K562 (cell line): ENCODE measurements around the gene POLN. TPM values are rescaled to one million over a fixed set of nuclear protein-coding genes. Genes with fewer than 3 reads are reported as not detected.
A peak's percentile ranks its signal among the peaks of the same experiment; 100 is the strongest.

ENCODE experiments used
- ATAC-seq: fragments of 200-7000 bp; cut with Tn5 transposase; 3 replicates; pipeline ENCODE4 v1.9.1; 2020; ENCODE audit warnings: moderate library complexity
- BruUV-seq: library from RNA; stranded (reverse); fragments of 400-500 nt; replicated peaks from 2 replicates; lab custom pipeline; 2021; lab: Mats Ljungman, UMichigan
- CTCF ChIA-PET: fragments of 300-600 bp; formaldehyde crosslinking; extraction: SDS; loops from one replicate; lab custom pipeline; 2021; ENCODE audit warnings: low intra/inter-chr PET ratio; lab: Yijun Ruan, JAX
- POLR2A ChIA-PET: fragments of 300-600, 350-650 bp; sonication (Branson Sonifier 250); formaldehyde crosslinking; extraction: SDS; loops from one replicate; lab custom pipeline; 2021; ENCODE audit warnings: antibody characterized with exemption, inconsistent platforms; lab: Yijun Ruan, JAX
- DNase-seq, 4 experiments: peaks; one replicate each; pipeline versions ENCODE4 v3.0.0 to v3.0.0-alpha.2; 2011 to 2018; ENCODE audit warnings: low spot score in 3 of 4, mixed read lengths in 3 of 4; ENCODE audit errors: extremely low read depth in 1 of 4
- FAIRE-seq: peaks from 2 replicates; lab custom pipeline; 2011; peaks lifted over from hg19 to GRCh38; lab: Jason Lieb, UNC
- H2AFZ ChIP-seq: 2 replicates; pipeline ENCODE4 v1.6.0; 2011; ENCODE audit warnings: low read depth, low read length, control low read depth, inconsistent platforms
- H3K27ac ChIP-seq: fragments of 200-600 bp; 3 replicates; pipeline ENCODE4 v1.8.0; 2011; ENCODE audit warnings: low read depth, mild to moderate bottlenecking, control low read depth, inconsistent platforms, low read length, moderate library complexity, mixed read lengths; ENCODE audit errors: extremely low read depth
- H3K27me3 ChIP-seq, 2 experiments: fragments of 300-600 bp in 1 of 2; 2 replicates in 1 of 2; 3 replicates in 1 of 2; pipeline versions ENCODE4 v1.6.0 to v1.8.0; 2011; ENCODE audit warnings: inconsistent platforms in 2 of 2, low read length in 2 of 2, mild to moderate bottlenecking in 1 of 2, mixed read lengths in 1 of 2, moderate library complexity in 1 of 2; ENCODE audit not compliant: control insufficient read depth in 2 of 2, insufficient read depth in 2 of 2
- H3K36me3 ChIP-seq: fragments of 300-600 bp; 3 replicates; pipeline ENCODE4 v1.8.0; 2011; ENCODE audit warnings: mild to moderate bottlenecking, low read length, inconsistent platforms; ENCODE audit not compliant: control insufficient read depth, insufficient read depth
- H3K4me1 ChIP-seq, 2 experiments: fragments of 200-600 bp in 1 of 2; replicated peaks in 1 of 2; 2 replicates in 1 of 2; 3 replicates in 1 of 2; pipeline versions ENCODE4 v1.5.1 to v1.8.0; 2011; ENCODE audit warnings: inconsistent platforms in 2 of 2, low read length in 2 of 2, mild to moderate bottlenecking in 1 of 2, mixed read lengths in 1 of 2, moderate library complexity in 1 of 2; ENCODE audit not compliant: control insufficient read depth in 2 of 2, insufficient read depth in 2 of 2
- H3K4me2 ChIP-seq: 2 replicates; pipeline ENCODE4 v1.6.1; 2011; ENCODE audit warnings: low read length, control low read depth, inconsistent platforms, mixed read lengths; ENCODE audit not compliant: insufficient read depth
- H3K4me3 ChIP-seq: fragments of 200-600 bp; sonication (generic), shearing (Covaris generic); 2 replicates; pipeline ENCODE4 v1.5.1; 2016; ENCODE audit warnings: control low read depth, inconsistent platforms
- H3K79me2 ChIP-seq: fragments of 200-600 bp; 3 replicates; pipeline ENCODE4 v1.8.0; 2011; ENCODE audit warnings: low read length, inconsistent platforms; ENCODE audit not compliant: control insufficient read depth, insufficient read depth
- H3K9ac ChIP-seq, 2 experiments: 2 replicates each; pipeline versions ENCODE4 v1.6.0 to v1.6.1; 2011; ENCODE audit warnings: low read depth in 2 of 2, low read length in 2 of 2, control low read depth in 1 of 2, inconsistent platforms in 1 of 2, mild to moderate bottlenecking in 1 of 2, mixed read lengths in 1 of 2; ENCODE audit not compliant: insufficient read depth in 1 of 2
- H3K9me1 ChIP-seq: one replicate; pipeline ENCODE4 v1.6.0; 2011; ENCODE audit warnings: inconsistent platforms, mild to moderate bottlenecking, low read length, moderate library complexity; ENCODE audit not compliant: control insufficient read depth, insufficient read depth
- H3K9me3 ChIP-seq: replicated peaks from 2 replicates; pipeline ENCODE4 v1.5.1; 2011; ENCODE audit warnings: low read depth, low read length, inconsistent platforms; ENCODE audit not compliant: control insufficient read depth, insufficient read depth
- H4K20me1 ChIP-seq: replicated peaks from 2 replicates; pipeline ENCODE4 v1.6.1; 2011; ENCODE audit warnings: low read length, inconsistent platforms, mixed read lengths; ENCODE audit not compliant: control insufficient read depth, insufficient read depth
- CEBPB ChIP-seq: fragments of 450-650 bp; IDR thresholded peaks from 2 replicates; pipeline ENCODE4 v1.6.1; 2016; ENCODE audit warnings: missing genetic modification characterization, missing compliant biosample characterization
- ESRRA ChIP-seq: fragments of 450-650 bp; IDR thresholded peaks from 2 replicates; pipeline ENCODE4 v1.6.1; 2014; ENCODE audit warnings: low read depth, mild to moderate bottlenecking, moderate library complexity, borderline replicate concordance
- RNF2 ChIP-seq: sonication (generic); IDR thresholded peaks from 2 replicates; pipeline ENCODE4 v1.6.1; 2016
- RUNX1 ChIP-seq: sonication (generic); IDR thresholded peaks from 2 replicates; pipeline ENCODE4 v1.6.1; 2016; ENCODE audit warnings: antibody characterized with exemption, low read depth
- SLC30A9 ChIP-seq: fragments of 250-450 bp; sonication (Bioruptor Pico); IDR thresholded peaks from 2 replicates; pipeline ENCODE4 v1.8.0; 2022; ENCODE audit warnings: mild to moderate bottlenecking, moderate library complexity
- WGBS: fragments of 100-300 bp; shearing (Covaris generic); methylation state at CpG from one replicate; pipeline ENCODE4 v1.1.6; 2016; ENCODE audit warnings: low coverage, mixed read lengths; ENCODE audit not compliant: insufficient coverage; ENCODE audit errors: missing lambda C conversion rate; 5-methylcytosine and 5-hydroxymethylcytosine counted together
- in situ Hi-C: fragments of 300-500 bp; cut with MboI; formaldehyde crosslinking; loops from 4 replicates; pipeline ENCODE4 v1.15.0; 2018; ENCODE audit warnings: inconsistent platforms, mixed read lengths
- intact Hi-C: fragments of 100-400 bp; cut with micrococcal nuclease; formaldehyde crosslinking; loops from 2 replicates; pipeline ENCODE4 v1.14.2; 2022
- polyA plus RNA-seq, 8 experiments: library from polyadenylated mRNA; depleted of rRNA in 4 of 8; stranded (reverse) in 5 of 8; unstranded in 3 of 8; fragments of >200 nt; fragmentation: Nextera tagmentation in 2 of 8; fragmentation: Illumina TruSeq in 1 of 8; extraction: Ambion mirVana in 2 of 8; extraction: Trizol in 1 of 8; gene quantifications; 2 replicates each; pipeline versions ENCODE4 v1.2.1 to v1.2.3, GENCODE V29; 2011 to 2014; ENCODE audit warnings: inconsistent platforms in 1 of 8, missing spikeins in 1 of 8
- total RNA-seq, 7 experiments: library from RNA; depleted of rRNA in 6 of 7; stranded (reverse); fragments of >200 nt in 6 of 7; fragmentation: Illumina TruSeq in 2 of 7; extraction: Trizol in 2 of 7; gene quantifications; 2 replicates each; pipeline versions ENCODE4 v1.2.1 to v1.2.3, GENCODE V29; 2011 to 2021; ENCODE audit warnings: low replicate concordance in 1 of 7
- TF ChIP-seq, protein P1 (sequence below), 2 experiments: fragments of 450-650 bp; formaldehyde crosslinking in 1 of 2; IDR thresholded peaks; 2 replicates each; pipeline versions ENCODE4 v1.4.0 to v1.6.1; 2014 to 2020; ENCODE audit warnings: mild to moderate bottlenecking in 2 of 2, borderline replicate concordance in 1 of 2, low read depth in 1 of 2

POLN gene
- total and polyA plus RNA-seq, 9 of the 15 experiments (the other 6 are each of a cell fraction or from before 2014, with no cell fraction given): 0.08 to 0.91 (median 0.32) TPM

DNA sequence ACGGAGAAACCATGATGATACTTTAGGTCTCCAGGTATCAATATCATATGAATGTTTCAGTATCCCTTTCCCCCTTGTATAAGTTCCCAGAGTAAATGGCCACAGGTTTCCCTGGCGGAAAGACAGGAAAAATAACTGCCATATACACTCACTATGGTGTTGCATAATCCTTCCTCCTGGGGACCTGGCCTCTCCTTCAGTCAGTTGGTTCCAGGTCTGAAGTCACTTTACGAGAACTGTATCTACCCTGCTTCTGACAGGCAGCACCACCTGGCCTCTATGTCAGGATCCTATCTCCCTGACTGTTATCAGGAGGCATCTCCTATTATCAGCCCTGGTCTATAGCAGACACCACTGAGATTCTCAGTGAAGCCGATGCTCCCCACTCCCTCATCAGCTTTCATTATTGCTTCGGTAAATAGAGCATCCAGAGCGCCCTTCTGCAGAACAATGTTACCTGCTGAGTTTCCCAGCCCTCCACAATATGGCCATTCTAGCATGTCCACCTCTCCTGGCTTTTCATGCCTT is 22.6 kb downstream of the POLN start:
- ChIA-PET CTCF (interaction anchor here (0.5 to 2.8 kb wide), 4 partner anchors 199 to 249 kb away, joined by 3 to 25 read pairs (median 11); partner anchors contain the start of gene RNF4), POLR2A (interaction anchor here (0.8 to 1.5 kb wide), 2 partner anchors 23 to 250 kb away, joined by 3 to 5 read pairs; partner anchors contain the start of genes HAUS3, POLN and RNF4)
- 67% methylated on average over 6 of the region's 6 CpGs for WGBS
- in situ Hi-C loops: no loop called here
- ATAC-seq (no peak), DNase-seq (no peak), FAIRE-seq (no peak)
- TF ChIP-seq CEBPB (tag) (peak; percentile 53), RUNX1 (no peak)
- H3K36me3 ChIP-seq: peaks cover 10% of the 10 kb centered on the region; the same call in 1 of the 3 replicates
- BruUV-seq: no TSS peak
- intact Hi-C loops: no loop called here
- no peak overlapping the region for H3K4me2 ChIP-seq
- H3K4me3 ChIP-seq: no peak overlapping the region
- peaks cover 0 to 9% of the 10 kb centered on the region in 2 experiments; a peak in 3 of 5 replicates for H3K27me3 ChIP-seq
- H3K79me2 ChIP-seq: no peaks in the 10 kb centered on the region
- peaks cover 7% of the 10 kb centered on the region; the same call in 1 of the 2 replicates for H4K20me1 ChIP-seq
- no peak overlapping the region for H3K9ac ChIP-seq
- H3K9me1 ChIP-seq: no peaks in the 10 kb centered on the region
- no peaks in the 10 kb centered on the region for H3K9me3 ChIP-seq
- H2AFZ ChIP-seq: no peak overlapping the region
- H3K4me1 ChIP-seq: no peaks in the 10 kb centered on the region; a peak in 1 of 5 replicates
- no peak overlapping the region for H3K27ac ChIP-seq

DNA sequence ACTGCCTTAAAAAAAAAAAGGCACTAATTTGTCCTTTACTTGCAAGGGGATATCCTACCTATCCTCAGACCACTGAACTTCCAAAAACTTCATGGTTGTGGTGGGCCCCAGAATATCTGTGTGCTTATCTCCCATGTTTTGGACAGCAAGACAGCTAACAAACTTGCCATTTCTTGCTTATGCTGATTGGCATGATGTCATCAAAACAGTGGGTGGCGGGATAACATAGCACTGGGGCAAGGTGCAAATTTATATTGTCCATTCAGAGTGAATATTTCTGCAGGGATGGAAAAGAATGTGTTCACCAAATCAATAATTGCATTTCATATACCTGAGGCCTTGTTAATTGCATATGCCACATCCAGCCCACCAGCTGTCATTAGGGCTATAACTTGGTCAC is 23.5 kb downstream of the POLN start:
- DNase-seq (no peak), ATAC-seq (no peak), FAIRE-seq (no peak)
- peaks cover 0 to 9% of the 10 kb centered on the region in 2 experiments; a peak in 3 of 5 replicates for H3K27me3 ChIP-seq
- no peaks in the 10 kb centered on the region; a peak in 1 of 5 replicates for H3K4me1 ChIP-seq
- POLR2A ChIA-PET: interaction anchor here (1.2 to 1.5 kb wide), 2 partner anchors 10 to 251 kb away, joined by 3 to 5 read pairs; partner anchors contain the start of gene RNF4
- TF ChIP-seq ESRRA: no peak
- TF ChIP-seq, protein P1, sequence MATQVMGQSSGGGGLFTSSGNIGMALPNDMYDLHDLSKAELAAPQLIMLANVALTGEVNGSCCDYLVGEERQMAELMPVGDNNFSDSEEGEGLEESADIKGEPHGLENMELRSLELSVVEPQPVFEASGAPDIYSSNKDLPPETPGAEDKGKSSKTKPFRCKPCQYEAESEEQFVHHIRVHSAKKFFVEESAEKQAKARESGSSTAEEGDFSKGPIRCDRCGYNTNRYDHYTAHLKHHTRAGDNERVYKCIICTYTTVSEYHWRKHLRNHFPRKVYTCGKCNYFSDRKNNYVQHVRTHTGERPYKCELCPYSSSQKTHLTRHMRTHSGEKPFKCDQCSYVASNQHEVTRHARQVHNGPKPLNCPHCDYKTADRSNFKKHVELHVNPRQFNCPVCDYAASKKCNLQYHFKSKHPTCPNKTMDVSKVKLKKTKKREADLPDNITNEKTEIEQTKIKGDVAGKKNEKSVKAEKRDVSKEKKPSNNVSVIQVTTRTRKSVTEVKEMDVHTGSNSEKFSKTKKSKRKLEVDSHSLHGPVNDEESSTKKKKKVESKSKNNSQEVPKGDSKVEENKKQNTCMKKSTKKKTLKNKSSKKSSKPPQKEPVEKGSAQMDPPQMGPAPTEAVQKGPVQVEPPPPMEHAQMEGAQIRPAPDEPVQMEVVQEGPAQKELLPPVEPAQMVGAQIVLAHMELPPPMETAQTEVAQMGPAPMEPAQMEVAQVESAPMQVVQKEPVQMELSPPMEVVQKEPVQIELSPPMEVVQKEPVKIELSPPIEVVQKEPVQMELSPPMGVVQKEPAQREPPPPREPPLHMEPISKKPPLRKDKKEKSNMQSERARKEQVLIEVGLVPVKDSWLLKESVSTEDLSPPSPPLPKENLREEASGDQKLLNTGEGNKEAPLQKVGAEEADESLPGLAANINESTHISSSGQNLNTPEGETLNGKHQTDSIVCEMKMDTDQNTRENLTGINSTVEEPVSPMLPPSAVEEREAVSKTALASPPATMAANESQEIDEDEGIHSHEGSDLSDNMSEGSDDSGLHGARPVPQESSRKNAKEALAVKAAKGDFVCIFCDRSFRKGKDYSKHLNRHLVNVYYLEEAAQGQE (IDR thresholded peaks at IDR 0.05; ENCODE audit: borderline replicate concordance): no peak
- TF ChIP-seq, protein P1 (CRISPR knock-in tag; IDR thresholded peaks at IDR 0.05; ENCODE audit: low read depth): no peak
- no peak for TF ChIP-seq RNF2
- no peak for TF ChIP-seq SLC30A9 (CRISPR knock-in tag)
- intact Hi-C loops (no loop called here), in situ Hi-C loops (no loop called here)
- H3K27ac ChIP-seq: no peak overlapping the region
- BruUV-seq: no TSS peak
- no peaks in the 10 kb centered on the region for H3K79me2 ChIP-seq
- H2AFZ ChIP-seq: no peak overlapping the region
- peaks cover 7% of the 10 kb centered on the region; the same call in 1 of the 2 replicates for H4K20me1 ChIP-seq
- CTCF ChIA-PET: interaction anchor here (0.7 to 2.8 kb wide), 2 partner anchors 223 to 243 kb away, joined by 3 to 25 read pairs; no protein-coding TSS in a partner anchor
- H3K36me3 ChIP-seq: peaks cover 8% of the 10 kb centered on the region; the same call in 1 of the 3 replicates
- no peak overlapping the region for H3K4me2 ChIP-seq
- H3K4me3 ChIP-seq: no peak overlapping the region
- no peaks in the 10 kb centered on the region for H3K9me3 ChIP-seq
- no peak overlapping the region for H3K9ac ChIP-seq
- H3K9me1 ChIP-seq: no peaks in the 10 kb centered on the region
- 67% methylated on average over 1 of the region's 1 CpG for WGBS
